ENCODE measurements around the gene STARD9.
A peak's percentile ranks its signal among the peaks of the same experiment; 100 is the strongest.
"Not testable (repeated sequence)": the region's sequence is repeated elsewhere in the genome, so short reads cannot be mapped to it uniquely, and the experiment has no call there.

STARD9 gene

DNA sequence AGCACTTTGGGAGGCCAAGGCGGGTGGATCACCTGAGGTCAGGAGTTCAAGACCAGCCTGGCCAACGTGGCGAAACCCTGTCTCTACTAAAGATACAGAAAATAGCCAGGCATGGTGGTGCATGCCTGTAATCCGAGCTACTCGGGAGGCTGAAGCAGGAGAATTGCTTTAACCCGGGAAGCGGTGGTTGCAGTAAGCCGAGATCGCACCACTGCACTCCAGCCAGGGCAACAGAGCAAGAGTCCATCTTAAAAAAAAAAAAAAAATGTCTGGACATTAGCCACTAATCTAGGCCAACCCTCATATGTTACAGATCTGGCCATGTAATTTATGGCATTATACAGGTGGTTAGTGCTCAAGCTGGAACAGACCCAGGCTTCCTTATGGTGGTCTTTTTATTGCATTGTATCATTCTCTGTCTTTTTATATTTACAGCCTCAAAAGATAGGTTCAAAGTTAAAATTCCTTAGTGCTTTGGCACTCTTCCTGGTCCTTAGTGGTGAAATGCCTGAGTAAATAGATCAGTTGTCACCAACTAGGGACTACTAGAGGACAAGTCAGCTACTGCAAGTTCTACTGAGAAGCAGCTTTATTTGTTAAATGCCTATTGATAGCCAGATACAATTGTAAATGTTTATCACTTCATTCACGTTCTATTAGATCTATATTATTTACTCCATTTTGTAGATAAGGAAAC lies 16.0 kb downstream of the STARD9 start:
- DNase-seq (ENCODE audit: low read depth): peak; percentile 71
- peak; percentile 42 for TF ChIP-seq CTCF (conservative IDR thresholded peaks at IDR 0.05; ENCODE audit: low read depth, low read length)
- no peak overlapping the region for H3K4me3 ChIP-seq (ENCODE audit: low read depth, low read length)

GRCh38 chr15:42592716-42593115 lies 17.3 kb downstream of the STARD9 start:
- no peak overlapping the region for H3K4me3 ChIP-seq (ENCODE audit: low read depth, low read length)
- no peak for DNase-seq (ENCODE audit: low read depth)
- no peak for TF ChIP-seq CTCF (conservative IDR thresholded peaks at IDR 0.05; ENCODE audit: low read depth, low read length)

GRCh38 chr15:42593143-42593542 lies 17.7 kb downstream of the STARD9 start:
- DNase-seq (ENCODE audit: low read depth): no peak
- no peak overlapping the region for H3K4me3 ChIP-seq (ENCODE audit: low read depth, low read length)
- TF ChIP-seq CTCF (conservative IDR thresholded peaks at IDR 0.05; ENCODE audit: low read depth, low read length): no peak

DNA sequence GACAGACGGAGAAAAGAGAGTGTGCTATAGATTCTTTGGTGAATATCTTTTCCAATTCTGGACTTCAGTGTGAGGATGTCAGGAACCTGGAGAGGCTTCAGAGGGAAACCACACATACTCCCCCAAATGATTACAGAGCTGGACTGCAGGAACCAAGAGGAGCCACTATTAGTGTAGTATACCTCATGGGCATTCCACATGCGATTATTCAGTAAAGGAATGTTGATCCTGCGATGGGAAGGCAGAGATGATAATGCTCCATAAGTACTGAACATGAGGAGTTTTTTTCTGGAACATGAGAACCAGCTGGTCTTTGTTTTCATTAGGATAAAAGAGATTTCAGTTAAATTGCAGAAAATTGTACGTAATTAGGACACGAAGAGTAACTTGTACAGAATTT lies 18.7 kb downstream of the STARD9 start:
- no peak for TF ChIP-seq CTCF (conservative IDR thresholded peaks at IDR 0.05; ENCODE audit: low read depth, low read length)
- H3K4me3 ChIP-seq (ENCODE audit: low read depth, low read length): no peak overlapping the region
- no peak for DNase-seq (ENCODE audit: low read depth)

DNA sequence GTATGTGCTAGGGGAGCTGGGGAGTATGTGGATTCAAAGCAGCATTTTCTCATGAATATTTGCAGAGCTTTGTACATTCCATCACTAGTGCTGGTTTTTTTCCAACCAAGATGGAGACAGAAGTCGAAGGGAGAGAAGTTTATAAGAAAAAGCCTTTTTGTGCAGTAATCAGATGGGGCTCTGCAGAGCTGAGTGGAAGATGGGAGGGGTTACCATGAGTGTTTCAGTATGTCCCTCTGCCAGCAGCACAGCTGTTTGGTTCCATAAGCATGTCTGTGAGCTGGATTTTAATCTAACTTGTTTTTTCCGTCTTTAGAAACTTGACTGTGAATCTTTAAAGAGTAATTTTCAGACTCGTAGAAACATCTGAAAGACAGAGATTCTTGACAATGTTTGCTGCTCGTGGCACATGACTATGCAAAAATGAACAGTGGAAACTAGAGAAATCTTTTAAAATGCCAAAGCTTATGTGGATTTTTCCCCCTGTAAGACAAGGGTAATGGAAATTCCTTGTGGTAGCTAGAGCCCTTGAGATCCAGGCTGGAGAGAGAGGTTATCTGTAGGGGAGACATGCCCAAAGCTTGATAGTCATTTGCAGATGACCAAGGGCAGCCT lies 20.3 kb downstream of the STARD9 start:
- no peak for TF ChIP-seq CTCF (conservative IDR thresholded peaks at IDR 0.05; ENCODE audit: low read depth, low read length)
- no peak overlapping the region for H3K4me3 ChIP-seq (ENCODE audit: low read depth, low read length)
- peak; percentile 30 for DNase-seq (ENCODE audit: low read depth)

DNA sequence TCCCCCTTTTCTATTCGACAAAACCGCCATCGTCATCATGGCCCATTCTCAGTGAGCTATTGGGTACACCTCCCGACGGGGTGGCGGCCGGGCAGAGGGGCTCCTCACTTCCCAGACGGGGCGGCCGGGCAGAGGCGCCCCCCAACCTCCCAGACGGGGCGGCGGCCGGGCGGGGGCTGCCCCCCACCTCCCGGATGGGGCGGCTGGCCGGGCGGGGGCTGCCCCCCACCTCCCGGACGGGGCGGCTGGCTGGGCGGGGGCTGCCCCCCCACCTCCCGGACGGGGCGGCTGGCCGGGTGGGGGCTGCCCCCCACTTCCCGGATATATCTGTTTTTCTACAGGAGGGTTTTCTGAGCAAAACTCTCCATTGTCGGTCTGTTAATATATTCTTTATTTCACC lies 25.9 kb downstream of the STARD9 start:
- H3K4me3 ChIP-seq (ENCODE audit: low read depth, low read length); DNase-seq (ENCODE audit: low read depth): not testable (repeated sequence)

GRCh38 chr15:42602501-42602900 lies 27.1 kb downstream of the STARD9 start:
- TF ChIP-seq CTCF (conservative IDR thresholded peaks at IDR 0.05; ENCODE audit: low read depth, low read length): no peak
- no peak overlapping the region for H3K4me3 ChIP-seq (ENCODE audit: low read depth, low read length)
- DNase-seq (ENCODE audit: low read depth): no peak

Data from choroid plexus epithelial cell (primary cell).